ENCODE measurements around the gene HIGD1C.

HIGD1C gene

GRCh38 chr12:50932787-50933280 is 19.5 kb upstream of the HIGD1C start:
- H3K27ac ChIP-seq (ENCODE audit: insufficient read depth, low read length, poor library complexity, severe bottlenecking): no peak overlapping the region
- H3K4me1 ChIP-seq (ENCODE audit: control insufficient read depth, insufficient read depth, low read length, poor library complexity, severe bottlenecking): no peaks in the 10 kb centered on the region
- no peaks in the 10 kb centered on the region for H3K9me3 ChIP-seq (ENCODE audit: control insufficient read depth, low read length)
- no peak for DNase-seq
- no peaks in the 10 kb centered on the region for H3K36me3 ChIP-seq (ENCODE audit: control insufficient read depth, insufficient read depth, low read length)
- H3K27me3 ChIP-seq (replicated peaks; ENCODE audit: control insufficient read depth, insufficient read depth, low read length, poor library complexity, severe bottlenecking): no peaks in the 10 kb centered on the region
- no peak overlapping the region for H3K4me3 ChIP-seq (ENCODE audit: insufficient read depth, low read depth, low read length, poor library complexity, severe bottlenecking)

- Histone ChIP-seq H3K36me3 (ENCODE audit: control insufficient read depth, insufficient read depth, low read length) (no peaks in the 10 kb centered on the region), H3K4me3 (ENCODE audit: insufficient read depth, low read depth, low read length, poor library complexity, severe bottlenecking) (no peak overlapping the region), H3K27ac (ENCODE audit: insufficient read depth, low read length, poor library complexity, severe bottlenecking) (no peak overlapping the region), H3K27me3 (replicated peaks; ENCODE audit: control insufficient read depth, insufficient read depth, low read length, poor library complexity, severe bottlenecking) (no peaks in the 10 kb centered on the region), H3K4me1 (ENCODE audit: control insufficient read depth, insufficient read depth, low read length, poor library complexity, severe bottlenecking) (no peaks in the 10 kb centered on the region), H3K9me3 (ENCODE audit: control insufficient read depth, low read length) (no peaks in the 10 kb centered on the region)
- DNase-seq: no peak
Observed at GRCh38 chr12:50933459-50934124, 18.8 kb upstream of the HIGD1C start.

- DNase-seq: no peak
- Histone ChIP-seq H3K4me1 (ENCODE audit: control insufficient read depth, insufficient read depth, low read length, poor library complexity, severe bottlenecking) (no peaks in the 10 kb centered on the region), H3K27me3 (replicated peaks; ENCODE audit: control insufficient read depth, insufficient read depth, low read length, poor library complexity, severe bottlenecking) (no peaks in the 10 kb centered on the region), H3K4me3 (ENCODE audit: insufficient read depth, low read depth, low read length, poor library complexity, severe bottlenecking) (no peak overlapping the region), H3K36me3 (ENCODE audit: control insufficient read depth, insufficient read depth, low read length) (no peaks in the 10 kb centered on the region), H3K27ac (ENCODE audit: insufficient read depth, low read length, poor library complexity, severe bottlenecking) (no peak overlapping the region), H3K9me3 (ENCODE audit: control insufficient read depth, low read length) (no peaks in the 10 kb centered on the region)
Observed at GRCh38 chr12:50934371-50934851, 17.9 kb upstream of the HIGD1C start.

- Histone ChIP-seq H3K27ac (ENCODE audit: insufficient read depth, low read length, poor library complexity, severe bottlenecking) (no peak overlapping the region), H3K9me3 (ENCODE audit: control insufficient read depth, low read length) (no peaks in the 10 kb centered on the region), H3K36me3 (ENCODE audit: control insufficient read depth, insufficient read depth, low read length) (no peaks in the 10 kb centered on the region), H3K27me3 (replicated peaks; ENCODE audit: control insufficient read depth, insufficient read depth, low read length, poor library complexity, severe bottlenecking) (no peaks in the 10 kb centered on the region), H3K4me3 (ENCODE audit: insufficient read depth, low read depth, low read length, poor library complexity, severe bottlenecking) (no peak overlapping the region), H3K4me1 (ENCODE audit: control insufficient read depth, insufficient read depth, low read length, poor library complexity, severe bottlenecking) (no peaks in the 10 kb centered on the region)
- no peak for DNase-seq
Observed at GRCh38 chr12:50934981-50935807, 17.1 kb upstream of the HIGD1C start.

- Histone ChIP-seq H3K4me1 (ENCODE audit: control insufficient read depth, insufficient read depth, low read length, poor library complexity, severe bottlenecking) (no peaks in the 10 kb centered on the region), H3K4me3 (ENCODE audit: insufficient read depth, low read depth, low read length, poor library complexity, severe bottlenecking) (no peak overlapping the region), H3K27me3 (replicated peaks; ENCODE audit: control insufficient read depth, insufficient read depth, low read length, poor library complexity, severe bottlenecking) (no peaks in the 10 kb centered on the region), H3K36me3 (ENCODE audit: control insufficient read depth, insufficient read depth, low read length) (no peaks in the 10 kb centered on the region), H3K9me3 (ENCODE audit: control insufficient read depth, low read length) (no peaks in the 10 kb centered on the region), H3K27ac (ENCODE audit: insufficient read depth, low read length, poor library complexity, severe bottlenecking) (no peak overlapping the region)
- DNase-seq: no peak
Observed at GRCh38 chr12:50936821-50937530, 15.4 kb upstream of the HIGD1C start.

- no peak for DNase-seq
- no peaks in the 10 kb centered on the region for H3K9me3 ChIP-seq (ENCODE audit: control insufficient read depth, low read length)
- no peaks in the 10 kb centered on the region for H3K36me3 ChIP-seq (ENCODE audit: control insufficient read depth, insufficient read depth, low read length)
- no peak overlapping the region for H3K4me3 ChIP-seq (ENCODE audit: insufficient read depth, low read depth, low read length, poor library complexity, severe bottlenecking)
- no peaks in the 10 kb centered on the region for H3K27me3 ChIP-seq (replicated peaks; ENCODE audit: control insufficient read depth, insufficient read depth, low read length, poor library complexity, severe bottlenecking)
- no peak overlapping the region for H3K27ac ChIP-seq (ENCODE audit: insufficient read depth, low read length, poor library complexity, severe bottlenecking)
- H3K4me1 ChIP-seq (ENCODE audit: control insufficient read depth, insufficient read depth, low read length, poor library complexity, severe bottlenecking): no peaks in the 10 kb centered on the region
Observed at GRCh38 chr12:50937653-50938052, 14.7 kb upstream of the HIGD1C start.

GRCh38 chr12:50947933-50948626 is 4.3 kb upstream of the HIGD1C start:
- DNase-seq: no peak
- Histone ChIP-seq H3K4me1 (ENCODE audit: control insufficient read depth, insufficient read depth, low read length, poor library complexity, severe bottlenecking) (no peaks in the 10 kb centered on the region), H3K4me3 (ENCODE audit: insufficient read depth, low read depth, low read length, poor library complexity, severe bottlenecking) (no peak overlapping the region), H3K36me3 (ENCODE audit: control insufficient read depth, insufficient read depth, low read length) (no peaks in the 10 kb centered on the region), H3K27me3 (replicated peaks; ENCODE audit: control insufficient read depth, insufficient read depth, low read length, poor library complexity, severe bottlenecking) (no peaks in the 10 kb centered on the region), H3K27ac (ENCODE audit: insufficient read depth, low read length, poor library complexity, severe bottlenecking) (no peak overlapping the region), H3K9me3 (ENCODE audit: control insufficient read depth, low read length) (no peaks in the 10 kb centered on the region)

GRCh38 chr12:50948798-50949197 is 3.5 kb upstream of the HIGD1C start:
- no peak for DNase-seq
- Histone ChIP-seq H3K36me3 (ENCODE audit: control insufficient read depth, insufficient read depth, low read length) (no peaks in the 10 kb centered on the region), H3K9me3 (ENCODE audit: control insufficient read depth, low read length) (no peaks in the 10 kb centered on the region), H3K27ac (ENCODE audit: insufficient read depth, low read length, poor library complexity, severe bottlenecking) (no peak overlapping the region), H3K4me3 (ENCODE audit: insufficient read depth, low read depth, low read length, poor library complexity, severe bottlenecking) (no peak overlapping the region), H3K4me1 (ENCODE audit: control insufficient read depth, insufficient read depth, low read length, poor library complexity, severe bottlenecking) (no peaks in the 10 kb centered on the region), H3K27me3 (replicated peaks; ENCODE audit: control insufficient read depth, insufficient read depth, low read length, poor library complexity, severe bottlenecking) (no peaks in the 10 kb centered on the region)

- Histone ChIP-seq H3K4me3 (ENCODE audit: insufficient read depth, low read depth, low read length, poor library complexity, severe bottlenecking) (no peak overlapping the region), H3K27me3 (replicated peaks; ENCODE audit: control insufficient read depth, insufficient read depth, low read length, poor library complexity, severe bottlenecking) (no peaks in the 10 kb centered on the region), H3K27ac (ENCODE audit: insufficient read depth, low read length, poor library complexity, severe bottlenecking) (no peak overlapping the region), H3K9me3 (ENCODE audit: control insufficient read depth, low read length) (no peaks in the 10 kb centered on the region), H3K36me3 (ENCODE audit: control insufficient read depth, insufficient read depth, low read length) (no peaks in the 10 kb centered on the region), H3K4me1 (ENCODE audit: control insufficient read depth, insufficient read depth, low read length, poor library complexity, severe bottlenecking) (no peaks in the 10 kb centered on the region)
- no peak for DNase-seq
Observed at GRCh38 chr12:50949801-50950302, 2.5 kb upstream of the HIGD1C start.
